Panc1 (cell line): Measurements from ENCODE around the gene OLAH. TPM values are rescaled to one million over a fixed set of nuclear protein-coding genes. Genes with fewer than 3 reads are reported as not detected.
"Not testable (repeated sequence)": the region's sequence is repeated elsewhere in the genome, so short reads cannot be mapped to it uniquely, and the experiment has no call there.

Experiments used
- ATAC-seq: fragments of 200-7000 bp; cut with Tn5 transposase; 2 replicates; pipeline ENCODE4 v1.9.1; 2020; ENCODE audit warnings: mild to moderate bottlenecking, moderate library complexity
- BruUV-seq: library from RNA; stranded (reverse); fragments of 400-500 nt; replicated peaks from 2 replicates; lab custom pipeline; 2021; lab: Mats Ljungman, UMichigan
- CTCF ChIA-PET: fragments of 300-600 bp; sonication (Branson Sonifier 250); formaldehyde crosslinking; loops from one replicate; lab custom pipeline; 2022; ENCODE audit warnings: antibody characterized with exemption; lab: Charles Lee
- POLR2A ChIA-PET: fragments of 300-600 bp; sonication (Branson Sonifier 250); formaldehyde crosslinking; loops from one replicate; lab custom pipeline; 2022; ENCODE audit warnings: antibody characterized with exemption; lab: Charles Lee
- DNase-seq: peaks from one replicate; pipeline ENCODE4 v3.0.0-alpha.2; 2010; ENCODE audit warnings: low read depth, low spot score
- H3K27ac ChIP-seq: 2 replicates; pipeline ENCODE4 v1.5.1; 2011; ENCODE audit warnings: mild to moderate bottlenecking, low read length, inconsistent platforms
- H3K27me3 ChIP-seq: fragments of 200-500 bp; sonication (Bioruptor generic); 2 replicates; pipeline ENCODE4 v1.6.0; 2014; ENCODE audit warnings: low read length, inconsistent platforms; ENCODE audit not compliant: control insufficient read depth, insufficient read depth
- H3K36me3 ChIP-seq: fragments of 200-500 bp; sonication (Bioruptor generic); 2 replicates; pipeline ENCODE4 v1.5.1; 2014; ENCODE audit warnings: inconsistent platforms, mild to moderate bottlenecking, low read length, moderate library complexity; ENCODE audit not compliant: control insufficient read depth, insufficient read depth
- H3K4me1 ChIP-seq: 2 replicates; pipeline ENCODE4 v1.5.1; 2011; ENCODE audit warnings: inconsistent platforms, mild to moderate bottlenecking, low read length, moderate library complexity; ENCODE audit not compliant: control insufficient read depth, insufficient read depth
- H3K4me3 ChIP-seq, 2 experiments: 2 replicates each; pipeline ENCODE4 v1.5.1; 2011 to 2012; ENCODE audit warnings: low read depth in 2 of 2, low read length in 2 of 2, mild to moderate bottlenecking in 2 of 2, inconsistent platforms in 1 of 2, moderate library complexity in 1 of 2
- H3K9me3 ChIP-seq: fragments of 200-500 bp; sonication (Bioruptor generic); 2 replicates; pipeline ENCODE4 v1.5.1; 2014; ENCODE audit warnings: low read depth, mild to moderate bottlenecking, inconsistent platforms, low read length, moderate library complexity; ENCODE audit not compliant: control insufficient read depth, insufficient read depth
- CTCF ChIP-seq: fragments of 450-650 bp; IDR thresholded peaks from 2 replicates; pipeline ENCODE4 v1.5.1; 2017; ENCODE audit warnings: mild to moderate bottlenecking
- POLR2AphosphoS5 ChIP-seq: IDR thresholded peaks from 2 replicates; pipeline ENCODE4 v1.6.1; 2012; ENCODE audit warnings: mild to moderate bottlenecking, low read depth, low read length, moderate library complexity
- REST ChIP-seq, 2 experiments: IDR thresholded peaks; 2 replicates each; pipeline ENCODE4 v1.6.1; 2011 to 2012; ENCODE audit warnings: low read depth in 2 of 2, control low read depth in 1 of 2, low read length in 1 of 2, mild to moderate bottlenecking in 1 of 2, moderate library complexity in 1 of 2; ENCODE audit not compliant: insufficient read depth in 1 of 2
- SIN3A ChIP-seq: IDR thresholded peaks from 2 replicates; pipeline ENCODE4 v1.6.1; 2012; ENCODE audit warnings: low read depth, mild to moderate bottlenecking, low read length, moderate library complexity, borderline replicate concordance; ENCODE audit not compliant: insufficient read depth
- TCF7L2 ChIP-seq: IDR thresholded peaks from 2 replicates; pipeline ENCODE4 v1.6.1; 2011; ENCODE audit warnings: mild to moderate bottlenecking, low read depth, low read length, inconsistent platforms
- in situ Hi-C: cut with HindIII; loops from 2 replicates; pipeline ENCODE4 v1.10.0; 2016; ENCODE audit warnings: low sequenced_read_pairs, low pct_unique_long_range_greater_than_20kb
- intact Hi-C: fragments of 100-400 bp; cut with micrococcal nuclease; formaldehyde crosslinking; loops from one replicate; pipeline ENCODE4 v1.10.0; 2022; ENCODE audit not compliant: unreplicated experiment
- total RNA-seq: library from RNA; stranded (reverse); gene quantifications from one replicate; pipeline ENCODE4 v1.2.1, GENCODE V29; 2021; ENCODE audit not compliant: unreplicated experiment

The OLAH gene
- total RNA-seq, 1 experiment from 2014 or later = not detected

GRCh38 chr10:15015451-15015850 is 28.3 kb upstream of the OLAH start:
- Histone ChIP-seq H3K4me3 (no peak overlapping the region), H3K27ac (no peak overlapping the region), H3K27me3 (no peaks in the 10 kb centered on the region), H3K36me3 (no peaks in the 10 kb centered on the region), H3K4me1 (no peaks in the 10 kb centered on the region), H3K9me3 (no peaks in the 10 kb centered on the region)
- TF ChIP-seq SIN3A (no peak), TCF7L2 (no peak), CTCF (no peak), POLR2AphosphoS5 (no peak), REST (IDR thresholded peaks at IDR 0.05; ENCODE audit: insufficient read depth in 1 of 2, low read depth in 2 of 2, low read length in 1 of 2) (no peak)
- in situ Hi-C loops (no loop called here), intact Hi-C loops (no loop called here)
- CTCF ChIA-PET = no interaction called here
- no peak for ATAC-seq
- no peak for DNase-seq
- POLR2A ChIA-PET = no interaction called here
- BruUV-seq = no TSS peak

GRCh38 chr10:15020966-15021365 is 22.8 kb upstream of the OLAH start:
- H3K4me1 ChIP-seq, H3K27me3 ChIP-seq, H3K4me3 ChIP-seq, ATAC-seq, intact Hi-C loops, POLR2A ChIA-PET, BruUV-seq, in situ Hi-C loops, H3K9me3 ChIP-seq, CTCF ChIA-PET, H3K36me3 ChIP-seq, H3K27ac ChIP-seq, DNase-seq: not testable (repeated sequence)

- CTCF ChIA-PET = not testable (repeated sequence)
These were observed 20.7 kb upstream of the OLAH start for GRCh38 chr10:15023079-15023478.

GRCh38 chr10:15024017-15025004 is 19.4 kb upstream of the OLAH start:
- intact Hi-C loops = not testable (repeated sequence)

More at GRCh38 chr10:15023079-15023478, 20.7 kb upstream of the OLAH start:
- H3K27me3 ChIP-seq, H3K4me3 ChIP-seq, BruUV-seq, intact Hi-C loops, ATAC-seq, H3K36me3 ChIP-seq, in situ Hi-C loops, H3K4me1 ChIP-seq, H3K9me3 ChIP-seq, H3K27ac ChIP-seq, DNase-seq, POLR2A ChIA-PET: not testable (repeated sequence)

GRCh38 chr10:15025040-15025439 is 18.7 kb upstream of the OLAH start:
- POLR2A ChIA-PET, in situ Hi-C loops, DNase-seq, ATAC-seq, H3K27me3 ChIP-seq, BruUV-seq, H3K4me3 ChIP-seq, H3K9me3 ChIP-seq, H3K4me1 ChIP-seq, H3K27ac ChIP-seq, CTCF ChIA-PET, H3K36me3 ChIP-seq, intact Hi-C loops: not testable (repeated sequence)

More at GRCh38 chr10:15024017-15025004, 19.4 kb upstream of the OLAH start:
- in situ Hi-C loops, H3K27ac ChIP-seq, H3K9me3 ChIP-seq, H3K36me3 ChIP-seq, H3K27me3 ChIP-seq, BruUV-seq, POLR2A ChIA-PET, ATAC-seq, DNase-seq, H3K4me3 ChIP-seq, H3K4me1 ChIP-seq, CTCF ChIA-PET: not testable (repeated sequence)
